K562 (cell line): ENCODE measurements around the gene HPSE2. TPM values are rescaled to one million over a fixed set of nuclear protein-coding genes. Genes with fewer than 3 reads are reported as not detected.

Source experiments
- ATAC-seq: fragments of 200-7000 bp; cut with Tn5 transposase; 3 replicates; pipeline ENCODE4 v1.9.1; 2020; ENCODE audit warnings: moderate library complexity
- BruUV-seq: library from RNA; stranded (reverse); fragments of 400-500 nt; replicated peaks from 2 replicates; lab custom pipeline; 2021; lab: Mats Ljungman, UMichigan
- CTCF ChIA-PET: fragments of 300-600 bp; formaldehyde crosslinking; extraction: SDS; loops from one replicate; lab custom pipeline; 2021; ENCODE audit warnings: low intra/inter-chr PET ratio; lab: Yijun Ruan, JAX
- POLR2A ChIA-PET: fragments of 300-600, 350-650 bp; sonication (Branson Sonifier 250); formaldehyde crosslinking; extraction: SDS; loops from one replicate; lab custom pipeline; 2021; ENCODE audit warnings: antibody characterized with exemption, inconsistent platforms; lab: Yijun Ruan, JAX
- DNase-seq, 4 experiments: peaks; one replicate each; pipeline versions ENCODE4 v3.0.0 to v3.0.0-alpha.2; 2011 to 2018; ENCODE audit warnings: low spot score in 3 of 4, mixed read lengths in 3 of 4; ENCODE audit errors: extremely low read depth in 1 of 4
- FAIRE-seq: peaks from 2 replicates; lab custom pipeline; 2011; peaks lifted over from hg19 to GRCh38; lab: Jason Lieb, UNC
- H2AFZ ChIP-seq: 2 replicates; pipeline ENCODE4 v1.6.0; 2011; ENCODE audit warnings: low read depth, low read length, control low read depth, inconsistent platforms
- H3K27ac ChIP-seq: fragments of 200-600 bp; 3 replicates; pipeline ENCODE4 v1.8.0; 2011; ENCODE audit warnings: low read depth, mild to moderate bottlenecking, control low read depth, inconsistent platforms, low read length, moderate library complexity, mixed read lengths; ENCODE audit errors: extremely low read depth
- H3K27me3 ChIP-seq, 2 experiments: fragments of 300-600 bp in 1 of 2; 2 replicates in 1 of 2; 3 replicates in 1 of 2; pipeline versions ENCODE4 v1.6.0 to v1.8.0; 2011; ENCODE audit warnings: inconsistent platforms in 2 of 2, low read length in 2 of 2, mild to moderate bottlenecking in 1 of 2, mixed read lengths in 1 of 2, moderate library complexity in 1 of 2; ENCODE audit not compliant: control insufficient read depth in 2 of 2, insufficient read depth in 2 of 2
- H3K36me3 ChIP-seq: fragments of 300-600 bp; 3 replicates; pipeline ENCODE4 v1.8.0; 2011; ENCODE audit warnings: mild to moderate bottlenecking, low read length, inconsistent platforms; ENCODE audit not compliant: control insufficient read depth, insufficient read depth
- H3K4me1 ChIP-seq, 2 experiments: fragments of 200-600 bp in 1 of 2; replicated peaks in 1 of 2; 2 replicates in 1 of 2; 3 replicates in 1 of 2; pipeline versions ENCODE4 v1.5.1 to v1.8.0; 2011; ENCODE audit warnings: inconsistent platforms in 2 of 2, low read length in 2 of 2, mild to moderate bottlenecking in 1 of 2, mixed read lengths in 1 of 2, moderate library complexity in 1 of 2; ENCODE audit not compliant: control insufficient read depth in 2 of 2, insufficient read depth in 2 of 2
- H3K4me2 ChIP-seq: 2 replicates; pipeline ENCODE4 v1.6.1; 2011; ENCODE audit warnings: low read length, control low read depth, inconsistent platforms, mixed read lengths; ENCODE audit not compliant: insufficient read depth
- H3K4me3 ChIP-seq: fragments of 200-600 bp; sonication (generic), shearing (Covaris generic); 2 replicates; pipeline ENCODE4 v1.5.1; 2016; ENCODE audit warnings: control low read depth, inconsistent platforms
- H3K79me2 ChIP-seq: fragments of 200-600 bp; 3 replicates; pipeline ENCODE4 v1.8.0; 2011; ENCODE audit warnings: low read length, inconsistent platforms; ENCODE audit not compliant: control insufficient read depth, insufficient read depth
- H3K9ac ChIP-seq, 2 experiments: 2 replicates each; pipeline versions ENCODE4 v1.6.0 to v1.6.1; 2011; ENCODE audit warnings: low read depth in 2 of 2, low read length in 2 of 2, control low read depth in 1 of 2, inconsistent platforms in 1 of 2, mild to moderate bottlenecking in 1 of 2, mixed read lengths in 1 of 2; ENCODE audit not compliant: insufficient read depth in 1 of 2
- H3K9me1 ChIP-seq: one replicate; pipeline ENCODE4 v1.6.0; 2011; ENCODE audit warnings: inconsistent platforms, mild to moderate bottlenecking, low read length, moderate library complexity; ENCODE audit not compliant: control insufficient read depth, insufficient read depth
- H3K9me3 ChIP-seq: replicated peaks from 2 replicates; pipeline ENCODE4 v1.5.1; 2011; ENCODE audit warnings: low read depth, low read length, inconsistent platforms; ENCODE audit not compliant: control insufficient read depth, insufficient read depth
- H4K20me1 ChIP-seq: replicated peaks from 2 replicates; pipeline ENCODE4 v1.6.1; 2011; ENCODE audit warnings: low read length, inconsistent platforms, mixed read lengths; ENCODE audit not compliant: control insufficient read depth, insufficient read depth
- PPARD ChIP-seq: fragments of 250-450 bp; sonication (Bioruptor Pico); IDR thresholded peaks from 2 replicates; pipeline ENCODE4 v1.8.0; 2022; ENCODE audit warnings: inconsistent platforms, mild to moderate bottlenecking, moderate library complexity
- STAT5A ChIP-seq: IDR thresholded peaks from 2 replicates; pipeline ENCODE4 v1.6.1; 2012; ENCODE audit warnings: low read length, inconsistent platforms, borderline replicate concordance
- WGBS: fragments of 100-300 bp; shearing (Covaris generic); methylation state at CpG from one replicate; pipeline ENCODE4 v1.1.6; 2016; ENCODE audit warnings: low coverage, mixed read lengths; ENCODE audit not compliant: insufficient coverage; ENCODE audit errors: missing lambda C conversion rate; 5-methylcytosine and 5-hydroxymethylcytosine counted together
- in situ Hi-C: fragments of 300-500 bp; cut with MboI; formaldehyde crosslinking; loops from 4 replicates; pipeline ENCODE4 v1.15.0; 2018; ENCODE audit warnings: inconsistent platforms, mixed read lengths
- intact Hi-C: fragments of 100-400 bp; cut with micrococcal nuclease; formaldehyde crosslinking; loops from 2 replicates; pipeline ENCODE4 v1.14.2; 2022
- polyA plus RNA-seq, 8 experiments: library from polyadenylated mRNA; depleted of rRNA in 4 of 8; stranded (reverse) in 5 of 8; unstranded in 3 of 8; fragments of >200 nt; fragmentation: Nextera tagmentation in 2 of 8; fragmentation: Illumina TruSeq in 1 of 8; extraction: Ambion mirVana in 2 of 8; extraction: Trizol in 1 of 8; gene quantifications; 2 replicates each; pipeline versions ENCODE4 v1.2.1 to v1.2.3, GENCODE V29; 2011 to 2014; ENCODE audit warnings: inconsistent platforms in 1 of 8, missing spikeins in 1 of 8
- total RNA-seq, 7 experiments: library from RNA; depleted of rRNA in 6 of 7; stranded (reverse); fragments of >200 nt in 6 of 7; fragmentation: Illumina TruSeq in 2 of 7; extraction: Trizol in 2 of 7; gene quantifications; 2 replicates each; pipeline versions ENCODE4 v1.2.1 to v1.2.3, GENCODE V29; 2011 to 2021; ENCODE audit warnings: low replicate concordance in 1 of 7
- TF ChIP-seq, protein P1 (sequence below): conservative IDR thresholded peaks from 2 replicates; pipeline ENCODE4 v1.6.1; 2011; ENCODE audit warnings: low read depth, mild to moderate bottlenecking, low read length; ENCODE audit not compliant: control insufficient read depth

HPSE2 gene
- total and polyA plus RNA-seq, 9 of the 15 experiments (the other 6 are each of a cell fraction or from before 2014, with no cell fraction given), result 0.03 to 0.10 (median 0.04) TPM; not detected in 2

DNA sequence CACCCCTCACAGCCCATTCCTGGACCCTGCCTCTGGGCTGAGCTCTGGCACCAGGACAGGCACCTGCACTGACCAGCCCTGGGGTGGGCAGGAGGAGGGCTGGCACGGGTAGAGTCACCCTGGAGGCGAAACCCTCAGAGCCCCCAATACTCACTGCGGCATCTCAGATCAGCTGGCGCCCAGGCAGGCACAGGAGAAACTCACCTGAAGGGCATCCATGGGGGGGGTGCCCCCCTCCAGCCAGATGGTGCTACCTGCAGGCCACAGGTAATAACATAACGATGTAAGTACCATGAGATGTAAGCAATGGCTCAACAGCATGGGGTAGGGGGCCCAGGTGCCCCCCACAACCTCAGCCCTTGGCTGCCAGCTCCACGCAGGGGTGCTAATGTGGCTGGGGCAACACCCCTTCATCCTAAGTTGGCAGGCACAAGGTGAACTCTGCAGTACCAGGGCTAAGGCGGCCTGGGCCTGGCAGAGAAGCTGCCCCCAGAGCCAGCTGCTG lies 808.6 kb downstream of the HPSE2 start:
- H3K9me1 ChIP-seq, result no peaks in the 10 kb centered on the region
- DNase-seq (no peak), FAIRE-seq (no peak), ATAC-seq (no peak)
- no peaks in the 10 kb centered on the region for H3K79me2 ChIP-seq
- no peaks in the 10 kb centered on the region for H3K9me3 ChIP-seq
- TF ChIP-seq PPARD (CRISPR knock-in tag), result no peak
- TF ChIP-seq, protein P1, sequence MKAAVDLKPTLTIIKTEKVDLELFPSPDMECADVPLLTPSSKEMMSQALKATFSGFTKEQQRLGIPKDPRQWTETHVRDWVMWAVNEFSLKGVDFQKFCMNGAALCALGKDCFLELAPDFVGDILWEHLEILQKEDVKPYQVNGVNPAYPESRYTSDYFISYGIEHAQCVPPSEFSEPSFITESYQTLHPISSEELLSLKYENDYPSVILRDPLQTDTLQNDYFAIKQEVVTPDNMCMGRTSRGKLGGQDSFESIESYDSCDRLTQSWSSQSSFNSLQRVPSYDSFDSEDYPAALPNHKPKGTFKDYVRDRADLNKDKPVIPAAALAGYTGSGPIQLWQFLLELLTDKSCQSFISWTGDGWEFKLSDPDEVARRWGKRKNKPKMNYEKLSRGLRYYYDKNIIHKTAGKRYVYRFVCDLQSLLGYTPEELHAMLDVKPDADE, result no peak
- no peak for TF ChIP-seq STAT5A
- no TSS peak for BruUV-seq
- no peak overlapping the region for H3K9ac ChIP-seq
- in situ Hi-C loops, result loop anchor here (10.0 kb wide), 1 partner anchor 238 kb away; no protein-coding TSS in a partner anchor
- H2AFZ ChIP-seq, result no peak overlapping the region
- H4K20me1 ChIP-seq, result no peaks in the 10 kb centered on the region
- H3K27me3 ChIP-seq, result no peaks in the 10 kb centered on the region
- intact Hi-C loops, result loop anchor here (5.0 kb wide), 1 partner anchor 235 kb away; no protein-coding TSS in a partner anchor
- ChIA-PET POLR2A (interaction anchor here (0.6 to 1.0 kb wide), 3 partner anchors 9 to 32 kb away, joined by 3 read pairs; no protein-coding TSS in a partner anchor), CTCF (no interaction called here)
- no peak overlapping the region for H3K4me3 ChIP-seq
- H3K4me2 ChIP-seq, result no peak overlapping the region
- 93% methylated on average over 5 of the region's 7 CpGs for WGBS
- H3K27ac ChIP-seq, result no peak overlapping the region
- H3K4me1 ChIP-seq, result peaks cover 0 to 9% of the 10 kb centered on the region in 2 experiments; a peak in 1 of 5 replicates
- peaks cover 53% of the 10 kb centered on the region; the same call in 2 of the 3 replicates for H3K36me3 ChIP-seq
